Panc1 (cell line): Measurements from ENCODE around the gene ORMDL1. TPM values are rescaled to one million over a fixed set of nuclear protein-coding genes. Genes with fewer than 3 reads are reported as not detected.
"Not testable (repeated sequence)": the region's sequence is repeated elsewhere in the genome, so short reads cannot be mapped to it uniquely, and the experiment has no call there.

Experiments
- ATAC-seq: fragments of 200-7000 bp; cut with Tn5 transposase; 2 replicates; pipeline ENCODE4 v1.9.1; 2020; ENCODE audit warnings: mild to moderate bottlenecking, moderate library complexity
- BruUV-seq: library from RNA; stranded (reverse); fragments of 400-500 nt; replicated peaks from 2 replicates; lab custom pipeline; 2021; lab: Mats Ljungman, UMichigan
- CTCF ChIA-PET: fragments of 300-600 bp; sonication (Branson Sonifier 250); formaldehyde crosslinking; loops from one replicate; lab custom pipeline; 2022; ENCODE audit warnings: antibody characterized with exemption; lab: Charles Lee
- POLR2A ChIA-PET: fragments of 300-600 bp; sonication (Branson Sonifier 250); formaldehyde crosslinking; loops from one replicate; lab custom pipeline; 2022; ENCODE audit warnings: antibody characterized with exemption; lab: Charles Lee
- DNase-seq: peaks from one replicate; pipeline ENCODE4 v3.0.0-alpha.2; 2010; ENCODE audit warnings: low read depth, low spot score
- H3K27ac ChIP-seq: 2 replicates; pipeline ENCODE4 v1.5.1; 2011; ENCODE audit warnings: mild to moderate bottlenecking, low read length, inconsistent platforms
- H3K27me3 ChIP-seq: fragments of 200-500 bp; sonication (Bioruptor generic); 2 replicates; pipeline ENCODE4 v1.6.0; 2014; ENCODE audit warnings: low read length, inconsistent platforms; ENCODE audit not compliant: control insufficient read depth, insufficient read depth
- H3K36me3 ChIP-seq: fragments of 200-500 bp; sonication (Bioruptor generic); 2 replicates; pipeline ENCODE4 v1.5.1; 2014; ENCODE audit warnings: inconsistent platforms, mild to moderate bottlenecking, low read length, moderate library complexity; ENCODE audit not compliant: control insufficient read depth, insufficient read depth
- H3K4me1 ChIP-seq: 2 replicates; pipeline ENCODE4 v1.5.1; 2011; ENCODE audit warnings: inconsistent platforms, mild to moderate bottlenecking, low read length, moderate library complexity; ENCODE audit not compliant: control insufficient read depth, insufficient read depth
- H3K4me3 ChIP-seq, 2 experiments: 2 replicates each; pipeline ENCODE4 v1.5.1; 2011 to 2012; ENCODE audit warnings: low read depth in 2 of 2, low read length in 2 of 2, mild to moderate bottlenecking in 2 of 2, inconsistent platforms in 1 of 2, moderate library complexity in 1 of 2
- H3K9me3 ChIP-seq: fragments of 200-500 bp; sonication (Bioruptor generic); 2 replicates; pipeline ENCODE4 v1.5.1; 2014; ENCODE audit warnings: low read depth, mild to moderate bottlenecking, inconsistent platforms, low read length, moderate library complexity; ENCODE audit not compliant: control insufficient read depth, insufficient read depth
- CTCF ChIP-seq: fragments of 450-650 bp; IDR thresholded peaks from 2 replicates; pipeline ENCODE4 v1.5.1; 2017; ENCODE audit warnings: mild to moderate bottlenecking
- POLR2AphosphoS5 ChIP-seq: IDR thresholded peaks from 2 replicates; pipeline ENCODE4 v1.6.1; 2012; ENCODE audit warnings: mild to moderate bottlenecking, low read depth, low read length, moderate library complexity
- REST ChIP-seq, 2 experiments: IDR thresholded peaks; 2 replicates each; pipeline ENCODE4 v1.6.1; 2011 to 2012; ENCODE audit warnings: low read depth in 2 of 2, control low read depth in 1 of 2, low read length in 1 of 2, mild to moderate bottlenecking in 1 of 2, moderate library complexity in 1 of 2; ENCODE audit not compliant: insufficient read depth in 1 of 2
- SIN3A ChIP-seq: IDR thresholded peaks from 2 replicates; pipeline ENCODE4 v1.6.1; 2012; ENCODE audit warnings: low read depth, mild to moderate bottlenecking, low read length, moderate library complexity, borderline replicate concordance; ENCODE audit not compliant: insufficient read depth
- TCF7L2 ChIP-seq: IDR thresholded peaks from 2 replicates; pipeline ENCODE4 v1.6.1; 2011; ENCODE audit warnings: mild to moderate bottlenecking, low read depth, low read length, inconsistent platforms
- in situ Hi-C: cut with HindIII; loops from 2 replicates; pipeline ENCODE4 v1.10.0; 2016; ENCODE audit warnings: low sequenced_read_pairs, low pct_unique_long_range_greater_than_20kb
- intact Hi-C: fragments of 100-400 bp; cut with micrococcal nuclease; formaldehyde crosslinking; loops from one replicate; pipeline ENCODE4 v1.10.0; 2022; ENCODE audit not compliant: unreplicated experiment
- total RNA-seq: library from RNA; stranded (reverse); gene quantifications from one replicate; pipeline ENCODE4 v1.2.1, GENCODE V29; 2021; ENCODE audit not compliant: unreplicated experiment

Gene ORMDL1
- total RNA-seq, 1 experiment from 2014 or later = 42.4 TPM

- Histone ChIP-seq H3K4me1 (peaks cover 11% of the 10 kb centered on the region; the same call in 1 of the 2 replicates), H3K4me3 (peak within 1 kb of the TSS; percentile 82 to 90), H3K27ac (peak within 1 kb of the TSS; percentile 99), H3K36me3 (peaks cover 2% of the 10 kb centered on the region; the same call in 1 of the 2 replicates), H3K9me3 (no peaks in the 10 kb centered on the region), H3K27me3 (no peaks in the 10 kb centered on the region)
- no TSS peak for BruUV-seq
- peak; percentile 88 for DNase-seq
- ChIA-PET POLR2A (interaction anchor here (0.6 kb wide), 1 partner anchor 1485 kb away, joined by 10 read pairs; no protein-coding TSS in a partner anchor), CTCF (interaction anchor here (0.6 to 1.3 kb wide), 7 partner anchors 11 to 102 kb away, joined by 3 to 6 read pairs (median 5); partner anchors contain the start of gene ANKAR)
- intact Hi-C loops = loop anchor here (5.0 kb wide), 1 partner anchor 100 kb away; the partner anchor contains the start of gene ASNSD1
- peak; percentile 99 for ATAC-seq
- TF ChIP-seq SIN3A = peak; percentile 42; the same call in 1 of the 2 replicates
- TF ChIP-seq CTCF = peak; percentile 73
- TF ChIP-seq TCF7L2 = peak; percentile 36; the same call in 1 of the 2 replicates
- peak in 1 of 2 experiments; percentile 38; a peak in 1 of 4 replicates for TF ChIP-seq REST (IDR thresholded peaks at IDR 0.05; ENCODE audit: insufficient read depth in 1 of 2, low read depth in 2 of 2, low read length in 1 of 2)
- peak; percentile 78 for TF ChIP-seq POLR2AphosphoS5
- in situ Hi-C loops = no loop called here
These were observed 21.4 kb downstream of the ORMDL1 start, which contains the start of gene OSGEPL1 for GRCh38 chr2:189762551-189763298. OSGEPL1 (minus strand) TSS chr2:189762792; CDS start chr2:189761640, 1,152 bp downstream.

- POLR2A ChIA-PET = no interaction called here
- peak overlapping the region; percentile 82 to 90 for H3K4me3 ChIP-seq
- BruUV-seq = TSS peak; percentile 81
- peaks cover 2% of the 10 kb centered on the region; the same call in 1 of the 2 replicates for H3K36me3 ChIP-seq
- peak overlapping the region; percentile 99 for H3K27ac ChIP-seq
- TF ChIP-seq TCF7L2 (no peak), POLR2AphosphoS5 (no peak), CTCF (no peak), REST (IDR thresholded peaks at IDR 0.05; ENCODE audit: insufficient read depth in 1 of 2, low read depth in 2 of 2, low read length in 1 of 2) (no peak), SIN3A (no peak)
- DNase-seq (no peak), ATAC-seq (no peak)
- peaks cover 11% of the 10 kb centered on the region; the same call in 1 of the 2 replicates for H3K4me1 ChIP-seq
- CTCF ChIA-PET = interaction anchor here (1.0 to 1.3 kb wide), 3 partner anchors 12 to 101 kb away, joined by 3 to 6 read pairs (median 6); partner anchors contain the start of gene ANKAR
- H3K9me3 ChIP-seq = no peaks in the 10 kb centered on the region
- in situ Hi-C loops (no loop called here), intact Hi-C loops (loop anchor here (5.0 kb wide), 1 partner anchor 100 kb away; the partner anchor contains the start of gene ASNSD1)
- H3K27me3 ChIP-seq = no peaks in the 10 kb centered on the region
These were observed 21.9 kb downstream of the ORMDL1 start for GRCh38 chr2:189762229-189762550.

- ATAC-seq, DNase-seq, CTCF ChIA-PET, H3K9me3 ChIP-seq, BruUV-seq, POLR2A ChIA-PET, H3K4me3 ChIP-seq, H3K36me3 ChIP-seq, H3K27me3 ChIP-seq, in situ Hi-C loops, H3K27ac ChIP-seq: not testable (repeated sequence)
- intact Hi-C loops = loop anchor here (5.0 kb wide), 1 partner anchor 98 kb away; the partner anchor contains the start of gene ASNSD1
- peaks cover 11% of the 10 kb centered on the region; the same call in 1 of the 2 replicates for H3K4me1 ChIP-seq
These were observed 24.0 kb downstream of the ORMDL1 start for GRCh38 chr2:189760154-189760553.
